CD4-positive, alpha-beta T cell treated with Interleukin-2 at 100 ng/mL for 4 hours (primary cell): ENCODE results near the gene ANKRD18A.
"Not testable (repeated sequence)": the region's sequence is repeated elsewhere in the genome, so short reads cannot be mapped to it uniquely, and the experiment has no call there.

ENCODE experiments used
- DNase-seq: peaks from one replicate; pipeline ENCODE4 v3.0.0-alpha.2; 2020; ENCODE audit warnings: low spot score

The ANKRD18A gene

DNA sequence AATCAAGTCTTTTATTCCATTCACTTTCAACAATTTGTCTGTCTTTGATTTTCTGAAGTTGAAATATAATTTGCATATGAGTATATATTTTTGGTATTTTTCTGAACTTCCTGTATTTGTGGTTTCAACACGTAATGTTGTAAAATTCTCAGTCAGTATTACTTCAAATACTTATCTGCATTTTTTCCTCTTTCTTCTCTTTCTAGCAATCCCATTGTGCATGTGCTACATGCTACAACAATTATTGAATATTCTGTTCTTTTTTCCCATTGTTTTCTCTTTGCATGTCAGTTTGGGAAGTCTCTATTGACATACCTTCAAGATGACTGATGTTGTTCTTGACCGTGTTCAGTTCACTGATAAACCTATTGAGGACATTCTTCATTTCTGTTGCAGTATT lies 5.6 kb upstream of the ANKRD18A start:
- no peak for DNase-seq

GRCh38 chr9:38622951-38623350 lies 2.6 kb upstream of the ANKRD18A start:
- no peak for DNase-seq

DNA sequence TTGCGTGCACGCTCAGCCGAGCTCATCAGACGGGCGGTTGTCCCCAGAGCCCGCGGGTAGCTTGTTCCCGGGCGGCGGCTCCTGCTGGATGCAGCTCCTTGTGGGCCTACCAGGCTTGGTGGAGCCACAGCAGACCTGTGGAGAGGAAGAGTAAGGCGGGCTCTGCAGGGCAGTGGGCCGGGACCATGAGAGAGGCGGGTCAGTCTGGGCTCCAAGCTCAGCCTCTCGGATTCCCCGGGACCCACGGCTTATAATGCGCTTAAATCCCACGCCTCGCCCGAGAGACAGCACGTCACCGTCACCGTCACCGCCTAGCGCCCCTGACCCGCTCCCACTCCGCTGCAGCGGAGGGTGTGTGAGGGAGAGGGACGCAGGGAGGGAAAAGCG lies 1.9 kb upstream of the ANKRD18A start:
- no peak for DNase-seq

- peak; percentile 35 for DNase-seq
Observed at GRCh38 chr9:38621434-38622287, 1.3 kb upstream of the ANKRD18A start.

GRCh38 chr9:38619556-38620447 lies 594 bp downstream of the ANKRD18A start:
- peak; percentile 11 for DNase-seq

DNA sequence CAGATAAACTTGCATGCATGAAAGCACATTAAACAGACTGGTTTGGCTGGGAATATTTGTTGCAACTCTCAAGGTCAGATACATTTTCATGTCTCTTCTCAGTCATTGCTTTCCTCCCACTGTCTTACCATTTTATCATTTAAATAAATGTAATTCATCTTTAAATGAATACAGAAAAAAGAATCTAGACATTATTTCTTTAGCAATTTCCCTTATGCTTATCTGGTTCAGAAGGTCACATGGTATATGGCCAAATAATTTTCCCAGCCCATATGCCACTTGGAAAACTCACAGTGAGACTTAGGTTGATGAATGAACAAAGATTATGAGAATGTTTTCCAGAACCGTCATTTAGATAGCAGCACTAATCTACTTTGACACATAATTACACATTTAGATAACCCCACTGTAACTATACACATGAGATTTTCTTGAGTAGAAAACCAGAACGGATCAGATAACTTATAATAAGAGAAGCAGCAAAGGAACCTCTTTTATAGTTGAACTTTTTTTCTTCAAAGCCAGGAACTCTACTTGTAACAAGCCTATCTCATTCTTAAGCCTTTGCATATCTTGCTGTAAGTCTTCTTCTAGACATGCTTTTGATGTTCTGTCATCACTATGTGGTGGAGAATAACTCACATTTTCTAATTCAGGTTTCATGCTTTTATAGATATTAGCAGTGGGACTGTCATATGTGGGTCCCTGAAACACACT lies 22.2 kb downstream of the ANKRD18A start:
- not testable (repeated sequence) for DNase-seq

- not testable (repeated sequence) for DNase-seq
Observed at GRCh38 chr9:38595117-38595516, 25.3 kb downstream of the ANKRD18A start.

DNA sequence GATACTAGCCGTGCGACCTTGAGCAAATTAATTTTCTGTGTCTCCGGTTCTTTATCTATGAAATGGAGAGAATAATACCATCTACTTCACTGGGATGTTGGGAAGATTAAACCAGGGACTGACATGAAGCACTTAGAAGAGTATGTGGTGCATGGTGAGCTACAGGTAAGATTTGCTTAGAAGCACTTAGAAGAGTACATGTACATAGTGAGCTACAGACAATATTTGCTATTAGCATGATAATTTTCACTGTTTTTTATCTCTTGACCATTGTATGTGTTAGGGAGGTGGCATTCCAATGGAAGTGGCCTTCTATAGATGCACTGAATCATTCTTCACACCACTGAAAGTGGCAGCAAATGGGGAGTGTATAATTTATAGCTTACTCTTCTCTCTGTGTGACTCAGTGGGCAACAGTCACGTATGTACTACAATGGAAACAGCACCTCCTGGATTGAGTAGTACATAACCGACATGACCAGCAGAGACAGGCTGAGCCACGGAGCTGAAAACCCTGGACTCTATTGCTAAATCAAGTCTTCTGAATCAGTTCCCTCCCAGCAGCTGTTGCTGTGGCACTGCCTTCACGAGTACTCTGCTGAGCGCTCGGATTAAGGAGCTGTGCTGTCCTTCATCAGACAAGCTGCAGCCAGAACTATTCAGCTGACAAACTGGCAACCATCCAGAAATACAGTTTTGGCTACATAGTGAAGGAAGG lies 28.9 kb downstream of the ANKRD18A start:
- DNase-seq = not testable (repeated sequence)

DNA sequence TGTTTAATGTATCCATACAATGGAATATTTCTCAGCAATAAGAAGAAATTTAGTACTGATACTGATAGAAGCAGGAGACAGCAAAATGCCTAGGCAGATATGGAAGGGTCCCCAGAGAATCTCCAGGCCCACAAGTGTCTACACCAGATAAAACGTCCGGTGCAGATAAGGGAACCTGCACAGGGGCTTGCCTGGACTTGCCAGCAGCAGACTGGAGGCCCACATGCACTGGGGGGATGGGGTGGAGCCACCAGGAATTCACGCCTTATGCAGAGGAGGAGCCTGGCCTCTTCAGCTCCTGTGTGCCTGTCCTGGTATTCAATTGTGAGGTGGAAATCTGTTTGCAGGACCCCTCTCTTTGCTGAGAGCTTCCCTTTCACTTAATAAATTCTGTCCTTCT lies 36.6 kb downstream of the ANKRD18A start:
- DNase-seq = not testable (repeated sequence)

GRCh38 chr9:38580112-38580511 lies 40.3 kb downstream of the ANKRD18A start:
- DNase-seq = not testable (repeated sequence)

GRCh38 chr9:38576181-38576580 lies 44.2 kb downstream of the ANKRD18A start:
- DNase-seq = not testable (repeated sequence)

DNA sequence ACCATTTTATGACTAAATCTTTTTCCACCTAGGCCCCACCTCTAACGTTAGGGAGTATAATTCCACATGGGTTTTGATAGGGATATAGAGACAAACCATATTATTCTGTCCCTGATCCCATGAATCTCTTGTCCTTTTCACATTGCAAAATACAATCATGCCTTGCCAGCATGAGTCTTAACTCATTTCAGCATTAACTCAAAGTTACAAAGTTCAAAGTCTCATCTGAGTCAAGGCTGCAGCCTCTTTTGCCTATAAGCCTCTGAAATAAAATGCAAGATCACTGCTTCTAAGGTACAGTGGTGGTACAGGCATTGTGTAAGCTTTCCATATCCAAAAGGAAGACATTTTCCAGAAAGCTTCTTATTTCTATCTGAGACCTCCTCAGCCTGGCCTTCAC lies 54.3 kb downstream of the ANKRD18A start:
- DNase-seq = not testable (repeated sequence)

GRCh38 chr9:38565178-38565577 lies 55.2 kb downstream of the ANKRD18A start:
- DNase-seq = not testable (repeated sequence)

- DNase-seq = not testable (repeated sequence)
Observed at GRCh38 chr9:38563911-38564310, 56.5 kb downstream of the ANKRD18A start.

DNA sequence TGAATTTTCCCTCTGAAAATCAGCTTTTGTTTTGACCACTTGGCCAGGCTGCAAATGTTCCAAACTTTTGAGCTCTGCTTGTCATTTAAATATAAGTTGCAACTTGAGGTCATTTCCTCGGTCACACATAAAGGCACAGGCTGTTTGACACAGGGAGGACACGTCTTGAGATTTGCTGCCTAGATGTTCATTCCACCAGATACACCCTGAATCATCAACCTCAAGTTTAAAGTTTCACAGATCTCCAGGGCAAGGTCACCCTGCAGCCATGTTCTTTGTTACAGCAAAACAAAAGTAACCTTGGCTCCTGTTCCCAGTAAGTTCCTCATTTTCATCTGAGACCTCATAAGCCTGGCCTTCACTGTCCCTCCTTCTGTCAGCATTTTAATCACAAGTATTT lies 59.3 kb downstream of the ANKRD18A start:
- not testable (repeated sequence) for DNase-seq

GRCh38 chr9:38559172-38559571 lies 61.2 kb downstream of the ANKRD18A start:
- DNase-seq = not testable (repeated sequence)

GRCh38 chr9:38557746-38558145 lies 62.6 kb downstream of the ANKRD18A start:
- DNase-seq = not testable (repeated sequence)

- DNase-seq = not testable (repeated sequence)
Observed at GRCh38 chr9:38554966-38555365, 65.4 kb downstream of the ANKRD18A start.

GRCh38 chr9:38553019-38553418 lies 67.4 kb downstream of the ANKRD18A start:
- not testable (repeated sequence) for DNase-seq

GRCh38 chr9:38546497-38547163 lies 73.8 kb downstream of the ANKRD18A start:
- peak; percentile 16 for DNase-seq

DNA sequence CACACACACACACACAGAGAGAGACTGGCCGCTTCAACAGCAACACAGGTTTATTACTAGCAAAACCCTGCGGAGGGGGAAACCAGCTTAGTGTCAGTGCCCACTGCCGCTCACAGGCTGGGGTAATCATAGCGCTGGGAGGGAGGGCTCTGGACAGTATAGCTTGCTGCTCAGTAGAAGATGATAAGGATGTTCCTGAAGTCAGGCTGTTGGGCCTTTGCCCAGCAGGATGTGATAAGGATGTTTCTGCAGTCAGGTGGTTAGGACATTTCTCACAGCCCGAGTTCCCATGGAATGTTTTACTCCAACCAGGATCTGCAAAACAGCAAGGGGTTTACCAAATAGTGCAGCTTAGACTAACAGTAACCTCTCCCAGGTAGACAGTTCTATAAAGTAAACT lies 79.9 kb downstream of the ANKRD18A start:
- DNase-seq = not testable (repeated sequence)
